ENCODE results near the gene PPP1R9B. TPM values are rescaled to one million over a fixed set of nuclear protein-coding genes. Genes with fewer than 3 reads are reported as not detected.

PPP1R9B gene
- total and polyA plus RNA-seq, 4 donors, result 0.90 to 26.1 (median 7.1) TPM

GRCh38 chr17:50199211-50199802 lies 48.8 kb upstream of the PPP1R9B start:
- Histone ChIP-seq H3K27me3 (ENCODE audit: control insufficient read depth in 4 of 4, insufficient read depth in 4 of 4, low read length in 3 of 4) (peaks cover 0 to 2% (median 0%) of the 10 kb centered on the region in 4 donors), H3K9ac (ENCODE audit: low read depth in 1 of 2, low read length in 2 of 2) (no peak overlapping the region), H3K4me3 (ENCODE audit: low read depth in 1 of 3, low read length in 3 of 3) (peak overlapping the region in 1 of 3 donors; percentile 32), H3K27ac (ENCODE audit: low read depth in 1 of 2, low read length in 2 of 2) (no peak overlapping the region), H3K36me3 (ENCODE audit: control insufficient read depth in 4 of 4, insufficient read depth in 3 of 4, low read depth in 1 of 4, low read length in 3 of 4) (no peaks in the 10 kb centered on the region), H3K4me1 (ENCODE audit: control insufficient read depth in 4 of 4, insufficient read depth in 4 of 4, low read length in 3 of 4) (peaks cover 0 to 15% (median 4%) of the 10 kb centered on the region in 4 donors), H3K9me3 (ENCODE audit: control insufficient read depth in 4 of 4, low read length in 3 of 4) (no peaks in the 10 kb centered on the region)
- WGBS, result 34% methylated on average over 41 of the region's 41 CpGs
- DNase-seq (ENCODE audit: low spot score), result no peak
- TF ChIP-seq MAX (IDR thresholded peaks at IDR 0.05) (no peak), RAD21 (IDR thresholded peaks at IDR 0.05) (no peak), ATF3 (IDR thresholded peaks at IDR 0.05) (no peak), ZBTB33 (IDR thresholded peaks at IDR 0.05) (no peak), YY1 (IDR thresholded peaks at IDR 0.05) (no peak), JUND (IDR thresholded peaks at IDR 0.05) (no peak), FOXA1 (IDR thresholded peaks at IDR 0.05) (no peak), SP1 (IDR thresholded peaks at IDR 0.05) (no peak), RXRA (IDR thresholded peaks at IDR 0.05) (no peak), NR2F2 (IDR thresholded peaks at IDR 0.05) (no peak), GABPA (IDR thresholded peaks at IDR 0.05 in 1 of 2, conservative IDR thresholded peaks at IDR 0.05 in 1 of 2) (no peak), HNF4A (conservative IDR thresholded peaks at IDR 0.05) (no peak), EGR1 (IDR thresholded peaks at IDR 0.05; ENCODE audit: low read depth in 2 of 2) (no peak), HNF4G (IDR thresholded peaks at IDR 0.05) (no peak), TAF1 (conservative IDR thresholded peaks at IDR 0.05) (no peak), FOXA2 (IDR thresholded peaks at IDR 0.05) (no peak)
- TF ChIP-seq, protein P1, sequence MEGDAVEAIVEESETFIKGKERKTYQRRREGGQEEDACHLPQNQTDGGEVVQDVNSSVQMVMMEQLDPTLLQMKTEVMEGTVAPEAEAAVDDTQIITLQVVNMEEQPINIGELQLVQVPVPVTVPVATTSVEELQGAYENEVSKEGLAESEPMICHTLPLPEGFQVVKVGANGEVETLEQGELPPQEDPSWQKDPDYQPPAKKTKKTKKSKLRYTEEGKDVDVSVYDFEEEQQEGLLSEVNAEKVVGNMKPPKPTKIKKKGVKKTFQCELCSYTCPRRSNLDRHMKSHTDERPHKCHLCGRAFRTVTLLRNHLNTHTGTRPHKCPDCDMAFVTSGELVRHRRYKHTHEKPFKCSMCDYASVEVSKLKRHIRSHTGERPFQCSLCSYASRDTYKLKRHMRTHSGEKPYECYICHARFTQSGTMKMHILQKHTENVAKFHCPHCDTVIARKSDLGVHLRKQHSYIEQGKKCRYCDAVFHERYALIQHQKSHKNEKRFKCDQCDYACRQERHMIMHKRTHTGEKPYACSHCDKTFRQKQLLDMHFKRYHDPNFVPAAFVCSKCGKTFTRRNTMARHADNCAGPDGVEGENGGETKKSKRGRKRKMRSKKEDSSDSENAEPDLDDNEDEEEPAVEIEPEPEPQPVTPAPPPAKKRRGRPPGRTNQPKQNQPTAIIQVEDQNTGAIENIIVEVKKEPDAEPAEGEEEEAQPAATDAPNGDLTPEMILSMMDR (IDR thresholded peaks at IDR 0.05; ENCODE audit: low read depth, low read length, missing input control), result no peak
- TF ChIP-seq, protein P2, sequence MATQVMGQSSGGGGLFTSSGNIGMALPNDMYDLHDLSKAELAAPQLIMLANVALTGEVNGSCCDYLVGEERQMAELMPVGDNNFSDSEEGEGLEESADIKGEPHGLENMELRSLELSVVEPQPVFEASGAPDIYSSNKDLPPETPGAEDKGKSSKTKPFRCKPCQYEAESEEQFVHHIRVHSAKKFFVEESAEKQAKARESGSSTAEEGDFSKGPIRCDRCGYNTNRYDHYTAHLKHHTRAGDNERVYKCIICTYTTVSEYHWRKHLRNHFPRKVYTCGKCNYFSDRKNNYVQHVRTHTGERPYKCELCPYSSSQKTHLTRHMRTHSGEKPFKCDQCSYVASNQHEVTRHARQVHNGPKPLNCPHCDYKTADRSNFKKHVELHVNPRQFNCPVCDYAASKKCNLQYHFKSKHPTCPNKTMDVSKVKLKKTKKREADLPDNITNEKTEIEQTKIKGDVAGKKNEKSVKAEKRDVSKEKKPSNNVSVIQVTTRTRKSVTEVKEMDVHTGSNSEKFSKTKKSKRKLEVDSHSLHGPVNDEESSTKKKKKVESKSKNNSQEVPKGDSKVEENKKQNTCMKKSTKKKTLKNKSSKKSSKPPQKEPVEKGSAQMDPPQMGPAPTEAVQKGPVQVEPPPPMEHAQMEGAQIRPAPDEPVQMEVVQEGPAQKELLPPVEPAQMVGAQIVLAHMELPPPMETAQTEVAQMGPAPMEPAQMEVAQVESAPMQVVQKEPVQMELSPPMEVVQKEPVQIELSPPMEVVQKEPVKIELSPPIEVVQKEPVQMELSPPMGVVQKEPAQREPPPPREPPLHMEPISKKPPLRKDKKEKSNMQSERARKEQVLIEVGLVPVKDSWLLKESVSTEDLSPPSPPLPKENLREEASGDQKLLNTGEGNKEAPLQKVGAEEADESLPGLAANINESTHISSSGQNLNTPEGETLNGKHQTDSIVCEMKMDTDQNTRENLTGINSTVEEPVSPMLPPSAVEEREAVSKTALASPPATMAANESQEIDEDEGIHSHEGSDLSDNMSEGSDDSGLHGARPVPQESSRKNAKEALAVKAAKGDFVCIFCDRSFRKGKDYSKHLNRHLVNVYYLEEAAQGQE (IDR thresholded peaks at IDR 0.05), result no peak

Data from liver (tissue), 9 donors.